ENCODE measurements around the gene FNDC11.
A peak's percentile ranks its signal among the peaks of the same experiment; 100 is the strongest.
"Not testable (repeated sequence)": the region's sequence is repeated elsewhere in the genome, so short reads cannot be mapped to it uniquely, and the experiment has no call there.

Gene FNDC11

GRCh38 chr20:63567386-63568169 lies 13.6 kb downstream of the FNDC11 start:
- no peak for DNase-seq (ENCODE audit: low spot score)

DNA sequence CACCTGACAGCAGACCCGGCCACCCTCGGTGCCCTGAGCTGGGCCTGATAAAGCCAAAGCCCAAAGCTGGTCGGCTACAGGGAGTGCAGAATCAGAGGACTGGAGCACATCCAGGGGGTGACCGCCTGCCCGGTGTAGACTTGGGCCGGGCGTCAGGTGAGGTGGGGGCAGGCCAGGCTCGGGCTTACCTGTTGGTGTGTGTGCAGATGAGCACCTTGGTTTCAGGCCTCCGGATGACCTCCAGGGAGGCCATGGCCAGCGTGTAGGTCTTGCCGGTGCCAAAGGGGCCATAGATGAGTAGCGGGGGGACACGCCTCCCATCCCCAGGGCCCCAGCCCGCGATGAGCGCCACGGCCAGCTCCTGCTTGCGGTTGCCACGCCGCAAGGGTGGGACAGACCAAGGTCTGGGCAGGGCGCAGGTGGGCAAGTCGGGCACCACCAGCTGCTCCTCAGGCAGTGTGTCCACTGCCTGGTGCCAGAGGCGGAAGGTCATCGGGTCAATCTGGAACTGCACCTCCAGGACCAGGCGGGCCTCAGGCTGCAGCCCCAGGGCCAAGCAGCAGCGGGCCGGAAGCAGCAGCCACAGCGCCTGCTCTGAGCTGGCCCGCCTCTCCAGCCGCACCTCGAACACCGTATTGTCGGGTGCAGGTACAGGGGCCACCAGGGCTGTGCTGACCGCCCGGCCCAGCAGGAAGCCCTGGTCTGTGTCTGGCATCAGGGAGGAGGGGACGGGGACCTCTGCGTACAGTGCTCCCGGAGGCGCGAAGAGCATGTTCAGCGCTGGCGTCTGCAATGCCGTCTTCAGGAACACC lies 14.4 kb downstream of the FNDC11 start:
- no peak for DNase-seq (ENCODE audit: low spot score)

GRCh38 chr20:63568986-63569949 lies 15.3 kb downstream of the FNDC11 start:
- DNase-seq (ENCODE audit: low spot score): no peak

DNA sequence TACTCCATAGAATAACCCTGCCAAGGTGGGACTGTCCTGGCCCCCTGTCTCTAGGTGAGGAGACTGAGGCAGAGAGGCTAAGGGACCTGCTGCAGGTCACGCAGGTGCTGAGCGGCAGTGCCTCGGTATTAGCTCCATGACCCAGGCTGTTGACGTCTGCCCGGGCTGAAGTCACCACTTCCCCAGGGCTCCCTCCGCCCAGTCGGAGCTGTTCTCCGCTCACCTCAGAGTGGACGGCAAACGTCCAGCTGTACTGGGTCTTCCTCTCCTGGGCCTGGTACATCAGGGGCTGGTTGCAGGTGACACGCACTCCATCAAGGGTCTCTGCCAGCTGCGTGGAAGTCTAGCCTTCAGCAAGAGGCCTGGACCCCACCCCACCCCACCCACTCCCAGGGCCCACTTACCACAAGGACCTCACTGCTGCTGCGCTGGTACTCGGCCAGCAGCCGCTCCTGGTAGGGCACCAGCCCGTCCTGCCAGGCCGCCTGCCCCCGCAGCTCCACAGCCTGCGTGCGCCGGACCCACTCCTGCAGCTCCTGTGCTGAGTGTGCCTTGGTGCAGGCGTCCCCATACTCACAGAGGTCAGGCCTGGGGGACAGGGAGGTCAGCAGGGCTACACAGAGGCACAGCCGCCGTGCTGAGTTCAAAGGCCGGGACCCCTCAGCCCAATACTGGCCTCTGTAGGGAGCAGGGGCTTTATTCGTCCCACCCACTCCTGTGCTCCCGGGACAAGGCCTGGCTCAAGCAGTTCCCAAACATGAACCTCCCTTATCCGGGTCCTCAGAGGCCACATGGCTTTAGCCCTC lies 16.5 kb downstream of the FNDC11 start:
- no peak for DNase-seq (ENCODE audit: low spot score)

DNA sequence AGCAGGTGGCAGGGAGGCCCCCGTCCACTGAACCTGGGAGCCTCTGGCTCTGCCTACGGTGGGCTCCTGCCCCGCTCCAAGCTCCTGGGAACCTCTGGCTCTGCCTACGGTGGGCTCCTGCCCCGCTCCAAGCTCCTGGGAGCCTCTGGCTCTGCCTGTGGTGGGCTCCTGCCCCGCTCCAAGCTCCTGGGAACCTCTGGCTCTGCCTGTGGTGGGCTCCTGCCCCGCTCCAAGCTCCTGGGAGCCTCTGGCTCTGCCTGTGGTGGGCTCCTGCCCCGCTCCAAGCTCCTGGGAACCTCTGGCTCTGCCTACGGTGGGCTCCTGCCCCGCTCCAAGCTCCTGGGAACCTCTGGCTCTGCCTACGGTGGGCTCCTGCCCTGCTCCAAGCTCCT lies 17.1 kb downstream of the FNDC11 start:
- not testable (repeated sequence) for DNase-seq (ENCODE audit: low spot score)

DNA sequence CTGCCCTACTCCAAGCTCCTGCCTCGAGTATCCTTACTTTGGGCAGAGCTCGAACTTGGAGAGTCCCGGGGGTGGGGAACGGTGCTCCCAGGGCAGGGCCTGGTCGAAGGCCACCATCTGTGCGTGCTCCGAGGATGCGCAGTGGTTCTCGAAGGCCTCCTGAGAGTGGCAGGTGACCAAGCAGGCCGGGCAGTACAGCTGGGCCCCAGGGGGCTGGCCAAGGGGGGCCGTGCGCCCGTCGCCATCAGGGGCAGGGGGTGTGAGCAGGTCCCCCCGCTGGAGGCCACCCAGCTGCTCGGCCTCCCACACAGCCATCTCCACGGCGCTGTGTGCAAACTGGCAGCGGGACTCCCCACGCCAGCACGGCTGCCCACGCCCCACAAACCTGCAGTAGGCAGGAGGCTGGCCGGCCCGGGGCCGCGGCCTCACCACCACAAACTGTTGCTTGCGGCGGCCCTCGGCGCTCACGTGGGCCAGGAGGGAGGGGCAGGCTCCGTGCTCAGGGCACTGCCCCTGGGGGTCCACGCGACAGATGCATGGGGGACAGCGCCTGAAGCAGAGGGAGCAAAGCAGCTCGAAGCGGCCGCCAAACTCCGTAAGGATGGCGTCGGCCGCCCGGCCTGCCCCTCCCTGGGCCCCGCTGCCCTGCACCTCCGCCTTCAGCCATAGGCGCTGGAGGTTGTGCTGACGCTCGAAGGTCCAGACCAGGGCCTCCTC lies 18.3 kb downstream of the FNDC11 start:
- DNase-seq (ENCODE audit: low spot score): no peak

DNA sequence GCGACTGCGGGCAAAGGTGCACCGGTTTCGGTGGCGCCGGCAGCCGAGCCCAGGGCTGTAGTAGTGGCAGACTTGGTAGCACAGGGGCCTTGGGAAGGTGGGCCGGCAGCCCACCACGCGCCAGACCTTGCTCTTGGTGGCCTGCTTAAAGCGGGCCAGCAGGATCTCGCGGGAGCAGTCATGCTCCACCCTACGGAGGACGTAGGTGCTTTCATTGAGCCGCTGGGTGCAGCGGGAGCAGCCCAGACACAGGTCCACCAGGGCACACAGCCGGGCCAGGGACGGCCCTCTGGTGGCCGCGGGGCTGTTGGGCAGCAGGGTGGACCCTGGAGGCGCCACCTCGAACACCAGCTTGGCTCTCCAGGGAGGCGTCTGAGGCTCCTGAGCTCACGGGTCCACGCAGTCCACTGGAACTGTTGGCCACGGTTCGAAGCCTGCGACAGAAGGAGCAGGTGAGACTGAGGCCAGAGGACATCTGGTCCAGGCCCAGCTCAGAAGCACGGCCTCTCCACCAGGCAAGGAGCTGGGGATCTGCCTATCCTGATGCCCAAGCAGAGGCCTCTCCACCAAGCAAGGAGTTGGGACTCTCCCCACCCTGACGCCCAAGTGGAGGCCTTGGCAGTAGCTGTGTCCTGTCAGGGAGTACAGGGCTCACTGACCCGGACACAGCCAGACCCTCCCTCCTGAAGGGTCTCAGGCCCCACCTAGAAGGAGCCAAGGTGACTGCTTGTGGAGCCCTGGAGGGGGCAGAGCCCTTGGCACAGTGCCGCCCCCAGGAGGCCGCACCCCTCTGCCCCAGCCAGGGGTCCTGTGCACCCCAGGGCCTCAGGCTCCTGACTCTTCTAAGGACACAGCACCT lies 19.1 kb downstream of the FNDC11 start:
- DNase-seq (ENCODE audit: low spot score): peak; percentile 56

DNA sequence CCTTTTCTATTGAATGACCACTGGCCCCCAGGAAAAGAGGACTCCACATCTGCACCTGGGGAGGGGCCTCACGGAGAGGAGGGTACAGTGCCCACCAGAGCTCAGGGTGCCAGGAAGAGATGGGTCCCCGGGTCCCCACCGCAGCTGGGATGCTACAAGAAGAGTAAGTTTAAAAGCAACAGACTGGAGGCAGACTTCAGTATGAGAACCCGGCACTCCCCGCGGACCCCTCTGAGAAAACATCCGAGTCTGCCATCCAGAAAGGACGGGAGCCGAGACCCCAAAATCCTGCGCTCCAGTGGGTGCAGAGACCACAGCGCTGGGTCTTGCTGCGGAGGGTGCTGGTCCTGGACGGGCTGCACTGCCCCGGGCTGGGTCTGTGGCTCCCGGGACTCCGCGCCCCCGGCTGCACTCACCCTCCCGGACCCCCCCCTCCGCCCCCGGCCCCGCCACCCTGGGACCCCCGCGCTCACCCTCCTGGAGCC lies 19.7 kb downstream of the FNDC11 start:
- no peak for DNase-seq (ENCODE audit: low spot score)

- peak; percentile 84 for DNase-seq (ENCODE audit: low spot score)
Observed at GRCh38 chr20:63574156-63574828, 20.3 kb downstream of the FNDC11 start, which contains the start of gene HELZ2. HELZ2 (minus strand) TSS chr20:63574239; CDS start chr20:63572385, 1,854 bp downstream.

GRCh38 chr20:63574829-63575743 lies 21.1 kb downstream of the FNDC11 start:
- DNase-seq (ENCODE audit: low spot score): no peak

DNA sequence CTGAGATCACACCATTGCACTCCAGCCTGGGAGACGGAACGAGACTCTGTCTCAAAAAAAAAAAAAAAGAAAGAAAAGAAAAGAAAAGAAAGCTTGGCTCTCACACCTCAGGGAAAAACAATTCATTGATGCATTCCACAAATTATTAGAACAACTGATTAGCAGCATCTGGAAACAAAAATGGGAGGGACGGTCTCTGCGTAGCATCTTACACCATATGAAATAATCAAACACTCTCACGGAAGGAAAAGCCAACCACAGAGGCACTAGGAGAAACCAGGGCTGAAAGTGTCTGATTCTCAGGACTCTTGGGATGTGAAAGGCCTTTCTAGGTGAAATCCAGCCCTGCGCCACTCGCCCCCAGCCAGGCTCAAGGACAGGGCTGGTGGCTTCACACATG lies 22.4 kb downstream of the FNDC11 start:
- DNase-seq (ENCODE audit: low spot score): no peak

GRCh38 chr20:63577317-63577894 lies 23.4 kb downstream of the FNDC11 start:
- no peak for DNase-seq (ENCODE audit: low spot score)

- DNase-seq (ENCODE audit: low spot score): no peak
Observed at GRCh38 chr20:63578224-63579016, 24.5 kb downstream of the FNDC11 start.

GRCh38 chr20:63579017-63579694 lies 25.2 kb downstream of the FNDC11 start:
- no peak for DNase-seq (ENCODE audit: low spot score)

DNA sequence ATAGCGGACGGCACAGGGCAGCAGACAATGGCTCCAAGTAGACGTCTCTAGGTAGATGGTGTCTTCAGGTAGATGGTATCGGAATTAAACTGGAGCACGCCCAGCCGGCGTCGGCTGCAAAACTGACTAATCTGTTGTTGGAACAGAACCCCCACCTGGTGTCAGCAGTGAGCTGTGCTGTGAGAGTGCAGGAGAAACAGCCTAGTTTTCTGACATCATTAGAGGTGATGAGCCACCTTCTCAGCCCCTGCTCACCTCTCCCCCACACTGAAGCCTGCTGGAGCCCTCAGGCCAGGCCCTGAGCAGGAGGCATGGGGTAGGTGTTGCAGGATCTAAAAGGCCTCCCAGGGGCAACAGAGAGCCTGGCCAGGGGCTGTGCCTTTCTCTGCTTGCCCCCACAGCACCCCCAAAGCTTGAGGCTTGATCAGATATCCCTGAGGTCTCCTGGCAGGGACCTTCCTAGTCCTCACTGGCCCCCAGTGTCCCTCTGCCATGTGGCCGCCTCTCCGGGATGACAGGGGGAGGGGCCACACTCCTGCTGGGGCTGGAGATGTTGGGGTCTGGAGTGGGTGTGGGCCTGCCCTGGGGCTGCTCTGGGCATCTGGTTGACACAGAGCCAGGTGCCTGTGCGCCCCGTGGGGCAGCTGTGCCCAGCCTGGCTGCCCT lies 27.0 kb downstream of the FNDC11 start:
- peak; percentile 60 for DNase-seq (ENCODE audit: low spot score)
